Measurements from ENCODE around the gene ADCY7. TPM values are rescaled to one million over a fixed set of nuclear protein-coding genes. Genes with fewer than 3 reads are reported as not detected.
"Not testable (repeated sequence)": the region's sequence is repeated elsewhere in the genome, so short reads cannot be mapped to it uniquely, and the experiment has no call there.

ADCY7 gene
- total RNA-seq, 4 donors from 2014 or later = 14.0 to 38.9 (median 21.4) TPM

- TF ChIP-seq, protein P1, sequence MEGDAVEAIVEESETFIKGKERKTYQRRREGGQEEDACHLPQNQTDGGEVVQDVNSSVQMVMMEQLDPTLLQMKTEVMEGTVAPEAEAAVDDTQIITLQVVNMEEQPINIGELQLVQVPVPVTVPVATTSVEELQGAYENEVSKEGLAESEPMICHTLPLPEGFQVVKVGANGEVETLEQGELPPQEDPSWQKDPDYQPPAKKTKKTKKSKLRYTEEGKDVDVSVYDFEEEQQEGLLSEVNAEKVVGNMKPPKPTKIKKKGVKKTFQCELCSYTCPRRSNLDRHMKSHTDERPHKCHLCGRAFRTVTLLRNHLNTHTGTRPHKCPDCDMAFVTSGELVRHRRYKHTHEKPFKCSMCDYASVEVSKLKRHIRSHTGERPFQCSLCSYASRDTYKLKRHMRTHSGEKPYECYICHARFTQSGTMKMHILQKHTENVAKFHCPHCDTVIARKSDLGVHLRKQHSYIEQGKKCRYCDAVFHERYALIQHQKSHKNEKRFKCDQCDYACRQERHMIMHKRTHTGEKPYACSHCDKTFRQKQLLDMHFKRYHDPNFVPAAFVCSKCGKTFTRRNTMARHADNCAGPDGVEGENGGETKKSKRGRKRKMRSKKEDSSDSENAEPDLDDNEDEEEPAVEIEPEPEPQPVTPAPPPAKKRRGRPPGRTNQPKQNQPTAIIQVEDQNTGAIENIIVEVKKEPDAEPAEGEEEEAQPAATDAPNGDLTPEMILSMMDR (IDR thresholded peaks at IDR 0.05) = no peak
- DNase-seq (ENCODE audit: low spot score) = no peak
- ATAC-seq (ENCODE audit: low FRiP score) = no peak
Observed at GRCh38 chr16:50332599-50332998, 66.2 kb downstream of the ADCY7 start.

DNA sequence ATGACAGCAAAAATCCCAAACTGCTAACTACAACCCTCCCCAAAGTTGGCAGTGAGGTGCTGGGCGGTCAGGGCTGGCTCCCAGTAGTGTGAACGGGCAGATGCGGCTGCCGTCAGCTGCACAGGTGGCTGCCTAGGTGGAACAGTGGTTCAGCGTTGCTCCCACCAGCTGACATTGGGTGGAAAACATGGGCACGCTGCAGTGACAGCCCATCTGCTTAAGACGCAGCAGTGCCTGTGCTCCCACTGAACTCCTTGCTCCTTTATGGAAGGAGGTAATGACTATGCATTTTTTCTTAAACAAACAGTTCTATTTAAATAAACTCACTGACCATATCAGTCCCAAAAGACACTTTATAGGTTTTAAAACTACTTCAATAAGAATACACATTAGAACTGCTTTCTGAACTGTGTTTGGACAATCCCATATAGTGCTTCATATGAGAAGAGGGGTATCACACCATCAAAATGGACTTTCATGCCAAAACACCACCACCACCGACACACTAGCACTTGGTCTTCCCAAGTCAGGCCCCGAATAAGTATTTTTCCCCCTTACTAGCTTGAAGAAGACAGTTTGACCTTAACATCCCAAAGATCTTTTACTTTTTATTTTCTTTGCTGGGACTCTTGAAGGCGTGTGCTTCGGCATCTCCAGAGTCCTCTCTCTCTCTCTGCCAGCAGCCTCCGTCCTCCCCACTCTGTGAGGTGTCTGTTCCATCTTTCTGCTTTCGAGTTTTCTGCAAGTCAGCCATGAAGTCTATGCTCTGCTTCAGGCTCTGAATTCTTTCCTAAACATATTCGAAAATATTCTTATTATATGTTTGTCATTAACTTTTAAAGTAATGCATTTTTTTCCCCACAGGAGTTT lies 68.0 kb downstream of the ADCY7 start:
- ATAC-seq (ENCODE audit: low FRiP score) = no peak
- no peak for DNase-seq (ENCODE audit: low spot score)
- TF ChIP-seq, protein P1 (IDR thresholded peaks at IDR 0.05) = no peak

- TF ChIP-seq, protein P1 (IDR thresholded peaks at IDR 0.05) = no peak
- ATAC-seq (ENCODE audit: low FRiP score) (no peak), DNase-seq (ENCODE audit: low spot score) (no peak)
Observed at GRCh38 chr16:50335196-50335958, 69.0 kb downstream of the ADCY7 start.

DNA sequence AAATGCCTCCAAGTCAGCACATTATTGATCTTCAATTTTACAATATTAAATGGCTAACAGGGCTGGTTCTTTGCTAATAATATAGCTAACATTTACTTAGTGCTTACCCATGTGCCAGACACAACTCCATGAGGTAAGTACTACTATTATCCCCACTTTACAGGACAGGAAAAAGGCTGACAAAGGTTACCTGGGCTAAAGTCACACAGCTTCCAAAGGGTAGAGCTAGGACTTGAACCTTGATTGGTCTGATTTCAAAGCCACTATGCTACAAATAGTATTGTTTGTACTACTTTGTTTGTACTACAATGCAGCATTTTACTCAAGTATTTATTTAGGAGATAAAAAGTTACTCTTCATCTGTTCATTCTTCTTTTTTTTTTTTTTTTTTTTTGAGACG lies 70.5 kb downstream of the ADCY7 start:
- no peak for DNase-seq (ENCODE audit: low spot score)
- TF ChIP-seq, protein P1 (IDR thresholded peaks at IDR 0.05) = no peak
- ATAC-seq (ENCODE audit: low FRiP score) = no peak

- no peak for DNase-seq (ENCODE audit: low spot score)
- TF ChIP-seq, protein P1 (IDR thresholded peaks at IDR 0.05) = no peak
- ATAC-seq (ENCODE audit: low FRiP score) = no peak
Observed at GRCh38 chr16:50338371-50339231, 72.2 kb downstream of the ADCY7 start.

GRCh38 chr16:50340578-50340977 lies 74.2 kb downstream of the ADCY7 start:
- DNase-seq (ENCODE audit: low spot score) (no peak), ATAC-seq (ENCODE audit: low FRiP score) (no peak)
- TF ChIP-seq, protein P1 (IDR thresholded peaks at IDR 0.05) = no peak

GRCh38 chr16:50343566-50343965 lies 77.2 kb downstream of the ADCY7 start:
- DNase-seq (ENCODE audit: low spot score); ATAC-seq (ENCODE audit: low FRiP score): not testable (repeated sequence)

- ATAC-seq (ENCODE audit: low FRiP score); DNase-seq (ENCODE audit: low spot score): not testable (repeated sequence)
Observed at GRCh38 chr16:50345210-50345609, 78.9 kb downstream of the ADCY7 start.

Measured in omental fat pad (tissue), 4 donors.